Measurements from ENCODE around the gene PC. TPM values are rescaled to one million over a fixed set of nuclear protein-coding genes. Genes with fewer than 3 reads are reported as not detected.
"Not testable (repeated sequence)": the region's sequence is repeated elsewhere in the genome, so short reads cannot be mapped to it uniquely, and the experiment has no call there.

Gene PC
- total RNA-seq, 4 donors from 2014 or later: 4.7 to 7.0 (median 5.6) TPM

- Histone ChIP-seq H3K27ac (no peak overlapping the region), H3K9me3 (no peaks in the 10 kb centered on the region)
Observed at GRCh38 chr11:66800720-66801428, 157.3 kb downstream of the PC start.

GRCh38 chr11:66799815-66800214 lies 158.4 kb downstream of the PC start:
- not testable (repeated sequence) for H3K4me3 ChIP-seq, ATAC-seq, H3K27ac ChIP-seq, H3K27me3 ChIP-seq, H3K4me1 ChIP-seq, H3K9me3 ChIP-seq
- H3K36me3 ChIP-seq: peaks cover 0 to 33% of the 10 kb centered on the region in 2 donors

More at GRCh38 chr11:66800720-66801428, 157.3 kb downstream of the PC start:
- TF ChIP-seq POLR2AphosphoS5 (IDR thresholded peaks at IDR 0.05): no peak
- TF ChIP-seq EP300 (IDR thresholded peaks at IDR 0.05): no peak
- TF ChIP-seq CTCF (IDR thresholded peaks at IDR 0.05): no peak
- TF ChIP-seq POLR2A (IDR thresholded peaks at IDR 0.05): no peak
- 77 to 80% methylated on average over 5 of the region's 5 CpGs for WGBS, 2 donors (ENCODE audit: low coverage in 1 of 2)
- no peaks in the 10 kb centered on the region for H3K27me3 ChIP-seq
- H3K4me1 ChIP-seq: no peaks in the 10 kb centered on the region
- H3K4me3 ChIP-seq: no peak overlapping the region
- H3K36me3 ChIP-seq: peaks cover 0 to 42% of the 10 kb centered on the region in 2 donors
- ATAC-seq: no peak

Small RNA genes lying within 50 kb of the gene (small RNA-seq; reads per million reads assigned to genes)
- 0 reads per million in 4 donors for gene MIR3163
- 0 reads per million in 4 donors for gene RNU7-23P

Other genes starting within 250 kb of the PC start
- 10 to 100 TPM in 1 of 4 donors, 1 to 10 TPM in 3; 1.8 to 19.5 (median 5.6) TPM for gene SPTBN2, start 229.2 kb downstream of the PC start, total RNA-seq
- gene RCE1, start 114.9 kb downstream of the PC start, total RNA-seq: 10 to 100 TPM in 3 of 4 donors, 1 to 10 TPM in 1; 9.5 to 14.8 (median 11.7) TPM
- 10 to 100 TPM in 2 of 4 donors, 1 to 10 TPM in 2; 7.1 to 17.5 (median 9.2) TPM for gene LRFN4, start 101.3 kb downstream of the PC start, total RNA-seq
- not detected for gene C11orf86, start 16.9 kb upstream of the PC start, total RNA-seq
- gene SYT12, start 64.8 kb upstream of the PC start, total RNA-seq: under 1 TPM in 1 of 4 donors, not detected in 3; 0.04 TPM
- gene RHOD, start 98.5 kb upstream of the PC start, total RNA-seq: 10 to 100 TPM; 12.4 to 29.7 (median 23.6) TPM
- 10 to 100 TPM; 35.4 to 68.0 (median 48.3) TPM for gene KDM2A, start 160.9 kb upstream of the PC start, total RNA-seq